NCI-H2227 (cell line): ENCODE data around the gene PSTPIP2.

Experiments
- DNase-seq: peaks from one replicate; lab custom pipeline; 2025; ENCODE audit not compliant: unreplicated experiment; lab: John Stamatoyannopoulos, UW

PSTPIP2 gene

DNA sequence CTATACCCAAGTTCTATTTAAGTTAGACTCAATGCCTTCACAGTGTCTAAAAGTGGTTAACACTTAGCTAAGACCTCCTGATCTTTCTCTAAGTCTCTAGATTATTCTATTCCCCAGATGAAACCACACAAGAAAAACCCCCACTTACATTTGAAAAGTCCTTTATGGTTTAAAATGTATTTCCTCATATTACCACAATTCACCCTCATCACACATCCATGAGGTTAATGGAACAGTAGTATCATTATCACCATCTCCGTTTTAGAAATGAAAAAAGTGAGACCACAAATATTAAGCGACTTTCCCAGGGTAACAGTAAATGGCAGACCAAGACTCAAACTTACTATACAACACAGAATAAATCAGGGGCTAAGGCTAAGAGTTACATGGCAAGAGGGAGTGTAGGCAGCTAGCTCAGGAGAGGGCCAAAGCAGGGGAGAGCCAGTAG lies 133.5 kb downstream of the PSTPIP2 start:
- no peak for DNase-seq

DNA sequence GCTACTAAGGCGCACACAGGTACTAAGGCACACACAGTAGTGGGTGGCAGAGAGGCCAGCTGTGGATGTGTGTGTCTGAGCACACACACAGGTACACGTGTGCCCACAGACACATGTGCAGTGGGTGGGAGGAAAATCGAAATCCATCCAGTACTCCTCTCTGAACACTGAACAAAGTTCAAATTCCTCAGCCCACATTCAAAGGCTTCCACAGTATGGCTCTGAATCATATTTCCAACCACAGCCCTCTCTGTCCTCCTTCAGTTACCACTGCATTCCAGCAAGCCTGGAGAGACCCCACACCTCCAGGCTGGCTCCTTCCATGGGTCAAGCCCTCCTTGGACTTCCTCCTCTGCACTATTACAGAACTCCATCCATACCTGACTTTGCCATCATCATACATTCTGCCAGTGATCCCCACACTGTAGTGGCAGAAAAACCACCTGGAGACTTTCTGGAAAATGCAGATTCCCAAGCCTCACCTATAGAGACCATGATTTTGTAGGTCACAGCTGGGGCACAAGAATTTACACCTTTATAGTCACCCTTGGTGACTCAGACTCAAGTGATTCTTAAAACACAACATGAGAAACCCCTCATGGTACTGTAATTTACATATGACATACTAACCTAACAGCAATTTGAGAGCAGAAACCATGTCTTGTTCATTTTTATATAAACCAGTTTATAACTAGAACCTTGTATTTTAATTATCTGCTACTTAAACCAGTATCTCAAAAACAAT lies 136.3 kb downstream of the PSTPIP2 start:
- DNase-seq, result no peak
